T-helper 22 cell (primary cell): ENCODE measurements around the gene SHISA6.
"Not testable (repeated sequence)": the region's sequence is repeated elsewhere in the genome, so short reads cannot be mapped to it uniquely, and the experiment has no call there.

Source experiments
- DNase-seq: peaks from one replicate; pipeline ENCODE4 v3.0.0-alpha.2; 2020; ENCODE audit warnings: low read depth

Gene SHISA6

DNA sequence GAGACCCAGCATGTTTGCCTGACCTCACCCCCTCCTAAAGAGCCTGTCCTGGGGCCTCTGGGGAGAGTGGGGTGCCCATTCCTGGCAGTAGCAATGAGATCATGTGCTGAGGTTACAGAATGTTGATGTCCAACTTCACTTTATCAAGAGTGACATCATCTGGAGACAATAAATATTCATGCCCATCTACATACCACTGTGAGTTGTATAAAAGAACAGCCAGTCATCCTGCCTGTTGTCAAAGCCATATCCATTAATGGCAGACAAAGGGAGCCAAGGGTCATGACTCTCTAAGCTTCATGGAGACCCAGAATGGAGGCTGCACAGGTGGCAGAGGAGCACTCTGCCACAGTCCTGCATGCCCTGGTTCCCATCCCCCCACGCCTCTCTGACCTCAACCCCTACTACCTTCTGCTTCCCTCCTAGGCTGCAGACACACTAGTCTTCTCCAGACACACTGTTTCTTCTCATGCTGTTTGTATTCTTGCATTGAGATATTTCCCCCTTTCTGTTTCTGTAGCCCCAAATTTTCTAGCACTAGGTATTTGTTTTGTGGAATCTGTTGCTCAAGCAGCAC, 27.1 kb downstream of the SHISA6 start:
- DNase-seq: no peak

GRCh38 chr17:11269210-11269609, 28.2 kb downstream of the SHISA6 start:
- DNase-seq: no peak

DNA sequence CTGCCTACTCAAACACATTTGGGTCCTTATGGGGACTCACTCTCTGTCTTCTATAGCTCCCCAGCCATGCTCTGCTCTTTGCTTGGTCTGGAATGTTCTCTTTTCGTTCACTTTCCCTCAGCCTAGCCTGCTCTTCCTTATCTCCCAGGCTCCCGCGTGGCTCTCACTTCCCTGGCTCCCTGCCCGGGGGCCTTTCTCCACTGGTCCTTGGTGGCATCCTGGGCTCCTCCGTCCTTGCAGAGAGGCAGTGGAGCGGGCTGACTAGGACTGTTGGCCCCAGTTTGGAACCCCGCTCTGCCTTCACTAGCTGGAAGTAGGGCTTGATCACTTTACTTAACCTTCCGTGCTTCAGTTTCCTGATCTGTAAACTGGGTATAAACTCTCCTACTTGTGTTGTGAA, 31.2 kb downstream of the SHISA6 start:
- no peak for DNase-seq

GRCh38 chr17:11273596-11273995, 32.6 kb downstream of the SHISA6 start:
- DNase-seq: no peak

- DNase-seq: no peak
These were observed 33.1 kb downstream of the SHISA6 start for GRCh38 chr17:11274106-11274505.

- DNase-seq: no peak
These were observed 35.5 kb downstream of the SHISA6 start for GRCh38 chr17:11276486-11276885.

GRCh38 chr17:11278186-11278991, 37.4 kb downstream of the SHISA6 start:
- DNase-seq: no peak

- no peak for DNase-seq
These were observed 37.9 kb downstream of the SHISA6 start for GRCh38 chr17:11278992-11279270.

DNA sequence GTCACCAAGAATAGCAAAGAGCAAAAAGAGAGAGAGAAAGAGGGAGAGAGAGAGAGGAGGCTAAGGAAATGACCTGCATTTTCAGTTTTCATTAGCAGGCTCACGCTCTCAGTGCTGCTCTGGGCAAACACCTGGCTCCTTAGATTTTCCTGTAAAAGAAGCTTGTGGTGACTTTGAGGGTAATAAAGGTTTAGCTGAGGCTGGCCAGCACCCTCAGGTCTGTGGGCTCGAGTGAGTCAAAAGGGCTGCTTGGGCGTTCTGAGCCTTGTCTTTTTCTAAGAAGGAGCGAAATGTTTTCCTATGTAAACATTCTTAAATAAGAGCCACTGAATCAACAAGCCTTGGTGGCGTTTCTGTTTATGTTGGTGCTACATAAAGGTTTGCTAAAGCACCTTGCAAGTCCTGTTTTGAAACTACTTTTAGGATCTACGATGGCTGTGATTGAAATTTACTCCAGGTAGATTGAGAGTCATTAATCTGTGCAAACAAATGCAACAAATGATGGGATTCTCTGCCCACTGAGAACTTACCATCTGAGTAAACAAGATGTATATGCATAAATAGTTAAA, 38.8 kb downstream of the SHISA6 start:
- DNase-seq: no peak

DNA sequence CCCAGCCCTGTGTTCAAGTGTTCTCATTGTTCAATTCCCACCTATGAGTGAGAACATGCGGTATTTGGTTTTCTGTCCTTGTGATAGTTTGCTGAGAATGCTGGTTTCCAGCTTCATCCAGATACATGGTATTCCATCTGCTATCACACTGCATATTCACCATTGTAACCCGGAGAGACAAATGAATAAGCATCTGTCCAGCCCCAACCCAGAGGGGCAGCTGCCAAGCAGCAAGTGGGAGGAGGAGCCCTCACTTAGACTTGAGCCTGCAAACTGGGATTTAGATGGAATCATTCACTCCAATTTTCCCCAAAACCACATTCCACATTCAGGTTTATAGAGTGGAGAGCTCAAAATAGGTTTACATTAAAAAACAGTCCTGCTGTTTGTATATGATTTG, 41.6 kb downstream of the SHISA6 start:
- DNase-seq: no peak

- DNase-seq: no peak
These were observed 43.8 kb downstream of the SHISA6 start for GRCh38 chr17:11284811-11285210.

DNA sequence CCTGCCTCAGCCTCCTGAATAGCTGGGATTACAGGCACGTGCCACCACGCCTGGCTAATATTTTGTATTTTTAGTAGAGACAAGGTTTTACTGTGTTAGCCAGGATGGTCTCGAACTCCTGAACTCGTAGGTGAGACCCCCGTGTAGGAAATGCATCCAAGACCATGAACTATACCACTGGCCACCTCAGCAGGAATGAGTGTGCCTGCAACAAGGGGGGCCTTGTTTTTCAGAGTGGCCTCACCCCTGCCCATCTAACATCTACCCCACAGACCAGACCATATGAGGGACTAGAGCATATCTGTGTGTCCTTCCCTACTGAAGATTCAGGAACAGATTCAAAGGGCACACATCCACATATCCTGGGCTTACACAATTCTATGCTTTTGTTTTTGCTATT, 44.9 kb downstream of the SHISA6 start:
- DNase-seq: no peak

GRCh38 chr17:11287791-11288190, 46.8 kb downstream of the SHISA6 start:
- DNase-seq: no peak

GRCh38 chr17:11290814-11291213, 49.8 kb downstream of the SHISA6 start:
- no peak for DNase-seq

- no peak for DNase-seq
These were observed 51.5 kb downstream of the SHISA6 start for GRCh38 chr17:11292491-11292890.

DNA sequence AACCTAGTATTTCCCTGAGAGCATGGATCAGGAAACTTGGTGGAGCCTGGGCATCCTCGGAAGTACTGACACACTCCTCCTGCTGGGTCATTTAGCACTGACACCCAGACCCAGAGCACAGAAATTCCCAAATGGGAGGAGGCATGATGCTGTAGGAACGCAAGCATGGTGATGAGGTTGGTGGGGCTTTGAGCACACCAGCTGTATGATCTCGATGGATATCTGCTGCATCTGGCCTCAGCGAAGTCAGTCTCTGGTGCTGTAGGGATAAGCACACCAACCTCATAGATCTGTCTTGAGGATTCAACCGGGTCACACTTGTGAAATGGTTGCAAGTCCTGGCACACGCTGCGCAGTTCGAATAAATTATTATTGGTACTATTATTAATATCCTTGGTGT, 52.5 kb downstream of the SHISA6 start:
- DNase-seq: no peak

DNA sequence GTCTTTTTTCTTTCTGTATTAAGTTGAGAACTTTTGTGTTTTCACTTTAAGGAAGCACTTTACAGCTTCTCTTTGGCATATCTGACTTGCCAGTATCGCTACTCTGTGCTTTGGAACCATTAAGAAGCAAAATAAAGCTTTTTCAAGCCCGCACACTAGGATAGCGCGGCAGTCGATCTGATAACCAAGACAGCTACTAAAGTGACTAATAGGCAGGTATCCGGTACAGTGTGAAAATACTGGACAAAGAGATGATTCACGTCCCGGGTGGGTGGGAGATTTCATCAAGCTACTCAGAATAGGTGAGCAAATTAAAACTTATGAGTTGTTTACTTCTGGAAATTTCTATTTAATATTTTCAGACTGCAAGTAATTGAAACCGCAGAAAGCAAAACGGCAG, 53.8 kb downstream of the SHISA6 start:
- DNase-seq: no peak

- DNase-seq: no peak
These were observed 56.0 kb downstream of the SHISA6 start for GRCh38 chr17:11296994-11297393.

DNA sequence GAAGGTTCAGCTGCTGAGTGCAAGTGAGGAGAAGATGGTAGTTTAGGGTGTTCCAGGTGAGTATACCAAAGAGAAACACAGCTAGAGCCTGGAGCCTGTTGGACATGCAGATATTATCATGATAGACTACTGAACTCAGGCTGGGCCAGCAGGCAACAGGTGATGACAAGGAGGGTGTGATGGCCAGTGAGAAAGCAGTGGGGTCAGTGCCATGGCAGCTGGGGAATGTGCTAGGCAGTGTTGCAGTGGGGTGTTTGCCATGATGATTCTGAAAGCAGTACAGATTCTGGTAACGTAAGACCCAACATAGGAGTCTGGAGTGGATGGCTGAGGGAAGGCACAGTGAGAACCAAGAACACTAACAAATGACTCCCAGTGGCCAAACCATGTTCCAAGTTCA, 57.4 kb downstream of the SHISA6 start:
- DNase-seq: no peak

GRCh38 chr17:11300201-11300600, 59.2 kb downstream of the SHISA6 start:
- no peak for DNase-seq

DNA sequence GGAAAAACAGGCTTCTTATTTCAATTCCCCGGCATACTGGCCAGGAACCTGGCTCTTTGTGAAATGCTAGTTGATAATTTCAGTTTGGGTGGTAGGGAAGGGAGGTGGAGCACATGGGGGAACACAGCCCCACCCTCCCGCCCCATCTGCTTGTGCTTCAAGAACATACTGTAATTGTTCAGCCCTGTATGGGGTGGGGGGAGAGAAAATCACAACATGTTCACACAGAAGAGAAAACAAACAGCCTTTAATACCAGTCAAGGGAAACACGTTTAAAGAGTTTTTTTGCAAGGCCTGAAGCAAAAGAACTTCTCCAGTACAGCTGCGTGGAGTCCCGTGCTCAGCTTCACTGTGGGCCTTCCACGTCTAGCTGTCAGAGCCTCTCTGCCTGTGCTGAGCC, 59.7 kb downstream of the SHISA6 start:
- DNase-seq: no peak

DNA sequence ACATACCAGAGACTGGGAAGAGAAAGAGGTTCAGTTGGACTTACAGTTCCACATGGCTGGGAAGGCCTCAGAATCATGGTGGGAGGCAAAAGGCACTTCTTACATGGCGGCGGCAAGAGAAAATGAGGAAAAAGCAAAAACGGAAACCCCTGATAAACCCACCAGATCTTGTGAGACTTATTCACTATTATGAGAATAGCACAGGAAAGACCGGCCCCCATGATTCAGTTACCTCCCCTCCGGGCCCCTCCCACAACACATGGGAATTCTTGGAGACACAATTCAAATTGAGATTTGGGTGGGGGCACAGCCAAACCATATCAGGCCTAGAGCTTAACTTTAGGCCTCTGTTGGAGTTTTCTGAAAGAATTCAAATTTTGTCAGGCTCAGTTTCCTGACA, 60.9 kb downstream of the SHISA6 start:
- not testable (repeated sequence) for DNase-seq

DNA sequence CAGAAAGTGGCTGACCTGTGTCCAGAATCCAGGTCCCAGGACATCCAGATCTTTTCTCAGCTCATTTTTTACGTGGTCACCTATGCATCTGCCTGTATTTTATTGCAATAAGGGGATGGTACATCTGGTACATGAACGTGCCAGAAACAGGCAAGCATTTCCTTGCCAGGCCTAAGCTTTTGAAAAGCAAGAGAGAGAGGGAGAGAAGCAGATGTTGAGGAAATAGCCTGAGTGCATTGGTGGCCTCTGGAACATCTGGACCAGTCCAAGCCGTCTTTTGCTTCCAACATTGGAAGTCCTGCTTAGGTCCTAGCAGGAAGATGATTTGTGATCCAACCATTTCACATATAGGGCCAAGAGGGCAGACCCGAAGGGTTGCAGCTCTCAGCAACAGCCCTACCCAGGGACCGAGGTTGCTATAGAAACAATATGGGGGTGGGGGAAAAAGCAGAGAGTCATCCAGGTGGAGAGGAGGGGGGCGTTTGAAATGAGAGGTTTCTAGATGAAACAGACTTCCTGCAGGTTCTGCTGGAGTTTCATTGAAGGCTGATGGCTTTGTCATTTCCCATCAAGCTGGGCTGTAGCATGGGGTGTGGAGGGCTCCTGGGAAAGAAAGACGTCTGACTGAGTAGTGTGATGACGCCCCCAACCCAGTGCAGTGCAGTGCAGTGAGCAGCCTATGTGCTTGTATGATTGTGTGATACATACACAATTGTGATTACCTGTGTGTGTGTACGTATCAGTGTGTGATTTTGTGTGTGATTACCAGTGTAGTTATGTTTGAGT, 61.6 kb downstream of the SHISA6 start:
- DNase-seq: no peak
